Mesenchymal stem cell (in vitro differentiated cells and primary cell): Measurements from ENCODE around the gene HTT.

Experiments
- DNase-seq: peaks from one replicate; pipeline ENCODE4 v3.0.0-alpha.2; 2013
- H2AFZ ChIP-seq: one replicate; pipeline ENCODE4 v1.6.1; 2013; ENCODE audit warnings: low read depth, mild to moderate bottlenecking, control low read depth, inconsistent platforms, low read length, moderate library complexity
- H2AK5ac ChIP-seq: 2 replicates; pipeline ENCODE4 v1.6.1; 2013; ENCODE audit warnings: low read length, moderate library complexity, mild to moderate bottlenecking, inconsistent platforms; ENCODE audit not compliant: severe bottlenecking
- H2BK120ac ChIP-seq: one replicate; pipeline ENCODE4 v1.6.1; 2013; ENCODE audit warnings: low read depth, mild to moderate bottlenecking, inconsistent platforms, low read length, moderate library complexity
- H2BK12ac ChIP-seq, 2 experiments: one replicate each; pipeline ENCODE4 v1.6.1; 2013; ENCODE audit warnings: inconsistent platforms in 2 of 2, low read length in 2 of 2, mild to moderate bottlenecking in 2 of 2, moderate library complexity in 2 of 2, control low read depth in 1 of 2
- H2BK15ac ChIP-seq: one replicate; pipeline ENCODE4 v1.6.1; 2013; ENCODE audit warnings: mild to moderate bottlenecking, low read depth, inconsistent platforms; ENCODE audit not compliant: poor library complexity, severe bottlenecking
- H2BK5ac ChIP-seq: 2 replicates; pipeline ENCODE4 v1.6.1; 2013; ENCODE audit warnings: low read depth, mild to moderate bottlenecking, low read length, control low read depth, inconsistent platforms; ENCODE audit not compliant: poor library complexity, severe bottlenecking
- H3K14ac ChIP-seq, 2 experiments: one replicate each; pipeline ENCODE4 v1.6.1; 2013; ENCODE audit warnings: inconsistent platforms in 2 of 2, low read length in 2 of 2, control low read depth in 1 of 2, mild to moderate bottlenecking in 1 of 2, moderate library complexity in 1 of 2
- H3K18ac ChIP-seq, 2 experiments: one replicate each; pipeline ENCODE4 v1.6.1; 2013; ENCODE audit warnings: inconsistent platforms in 2 of 2, low read length in 2 of 2, control low read depth in 1 of 2, low read depth in 1 of 2, mild to moderate bottlenecking in 1 of 2
- H3K23ac ChIP-seq, 2 experiments: one replicate each; pipeline ENCODE4 v1.6.1; 2013; ENCODE audit warnings: inconsistent platforms in 2 of 2, low read length in 2 of 2, mild to moderate bottlenecking in 2 of 2, moderate library complexity in 2 of 2, control low read depth in 1 of 2
- H3K27ac ChIP-seq: 2 replicates; pipeline ENCODE4 v1.5.1; 2013; ENCODE audit warnings: mild to moderate bottlenecking, moderate library complexity, low read length, control low read depth, inconsistent platforms; ENCODE audit not compliant: poor library complexity, severe bottlenecking
- H3K27me3 ChIP-seq, 2 experiments: 2 replicates each; pipeline versions ENCODE4 v1.6.1 to v1.7.0; 2013; ENCODE audit warnings: low read length in 2 of 2, mild to moderate bottlenecking in 2 of 2, moderate library complexity in 2 of 2, control low read depth in 1 of 2, inconsistent platforms in 1 of 2; ENCODE audit not compliant: control insufficient read depth in 1 of 2, insufficient read depth in 1 of 2
- H3K36me3 ChIP-seq, 2 experiments: 2 replicates each; pipeline versions ENCODE4 v1.6.1 to v1.7.0; 2013; ENCODE audit warnings: low read length in 2 of 2, control low read depth in 1 of 2, inconsistent platforms in 1 of 2, low read depth in 1 of 2, mild to moderate bottlenecking in 1 of 2; ENCODE audit not compliant: insufficient read depth in 2 of 2, control insufficient read depth in 1 of 2
- H3K4ac ChIP-seq, 2 experiments: one replicate each; pipeline ENCODE4 v1.6.1; 2013; ENCODE audit warnings: inconsistent platforms in 2 of 2, low read length in 2 of 2, mild to moderate bottlenecking in 2 of 2, moderate library complexity in 2 of 2, control low read depth in 1 of 2, low read depth in 1 of 2
- H3K4me1 ChIP-seq: 2 replicates; pipeline ENCODE4 v1.6.1; 2013; ENCODE audit warnings: low read depth, low read length, control low read depth; ENCODE audit not compliant: control insufficient read depth, insufficient read depth
- H3K4me2 ChIP-seq: 2 replicates; pipeline ENCODE4 v1.6.1; 2013; ENCODE audit warnings: low read length, mild to moderate bottlenecking, inconsistent platforms; ENCODE audit not compliant: poor library complexity, severe bottlenecking
- H3K4me3 ChIP-seq, 2 experiments: 2 replicates each; pipeline versions ENCODE4 v1.5.1 to v1.7.0; 2013; ENCODE audit warnings: low read length in 2 of 2, mild to moderate bottlenecking in 2 of 2, control low read depth in 1 of 2, low read depth in 1 of 2; ENCODE audit not compliant: insufficient read depth in 1 of 2
- H3K79me1 ChIP-seq: replicated peaks from 2 replicates; pipeline ENCODE4 v1.6.1; 2013; ENCODE audit warnings: mild to moderate bottlenecking, control low read depth, low read length, inconsistent platforms; ENCODE audit not compliant: poor library complexity, severe bottlenecking
- H3K9ac ChIP-seq: 2 replicates; pipeline ENCODE4 v1.7.0; 2013; ENCODE audit warnings: mild to moderate bottlenecking, low read length, moderate library complexity
- H3K9me3 ChIP-seq: 2 replicates; pipeline ENCODE4 v1.7.0; 2013; ENCODE audit warnings: mild to moderate bottlenecking, low read length; ENCODE audit not compliant: control insufficient read depth
- H4K8ac ChIP-seq: one replicate; pipeline ENCODE4 v1.6.1; 2013; ENCODE audit warnings: inconsistent platforms, mild to moderate bottlenecking, low read length, moderate library complexity
- H4K91ac ChIP-seq: one replicate; pipeline ENCODE4 v1.6.1; 2013; ENCODE audit warnings: mild to moderate bottlenecking, low read length, inconsistent platforms
- WGBS: methylation state at CpG from one replicate; pipeline ENCODE4 v1.1.7; 2013; ENCODE audit warnings: mixed read lengths; 5-methylcytosine and 5-hydroxymethylcytosine counted together

The HTT gene

GRCh38 chr4:3226944-3227343 is 152.5 kb downstream of the HTT start:
- Histone ChIP-seq H3K36me3 (peaks cover 85 to 92% of the 10 kb centered on the region in 2 experiments), H3K18ac (no peak overlapping the region), H4K91ac (no peak overlapping the region), H2AFZ (no peak overlapping the region), H3K14ac (no peak overlapping the region), H3K4me3 (no peak overlapping the region), H2AK5ac (no peak overlapping the region), H3K4me1 (peaks cover 2% of the 10 kb centered on the region), H3K79me1 (peaks cover 2% of the 10 kb centered on the region), H2BK120ac (no peak overlapping the region), H3K23ac (no peak overlapping the region), H2BK12ac (no peak overlapping the region), H3K9ac (no peak overlapping the region), H3K4me2 (no peak overlapping the region), H2BK5ac (no peak overlapping the region), H3K27ac (no peak overlapping the region), H4K8ac (no peak overlapping the region), H3K27me3 (no peaks in the 10 kb centered on the region), H3K4ac (no peak overlapping the region), H2BK15ac (no peak overlapping the region), H3K9me3 (no peaks in the 10 kb centered on the region)
- WGBS = 93% methylated on average over 6 of the region's 6 CpGs
- no peak for DNase-seq

DNA sequence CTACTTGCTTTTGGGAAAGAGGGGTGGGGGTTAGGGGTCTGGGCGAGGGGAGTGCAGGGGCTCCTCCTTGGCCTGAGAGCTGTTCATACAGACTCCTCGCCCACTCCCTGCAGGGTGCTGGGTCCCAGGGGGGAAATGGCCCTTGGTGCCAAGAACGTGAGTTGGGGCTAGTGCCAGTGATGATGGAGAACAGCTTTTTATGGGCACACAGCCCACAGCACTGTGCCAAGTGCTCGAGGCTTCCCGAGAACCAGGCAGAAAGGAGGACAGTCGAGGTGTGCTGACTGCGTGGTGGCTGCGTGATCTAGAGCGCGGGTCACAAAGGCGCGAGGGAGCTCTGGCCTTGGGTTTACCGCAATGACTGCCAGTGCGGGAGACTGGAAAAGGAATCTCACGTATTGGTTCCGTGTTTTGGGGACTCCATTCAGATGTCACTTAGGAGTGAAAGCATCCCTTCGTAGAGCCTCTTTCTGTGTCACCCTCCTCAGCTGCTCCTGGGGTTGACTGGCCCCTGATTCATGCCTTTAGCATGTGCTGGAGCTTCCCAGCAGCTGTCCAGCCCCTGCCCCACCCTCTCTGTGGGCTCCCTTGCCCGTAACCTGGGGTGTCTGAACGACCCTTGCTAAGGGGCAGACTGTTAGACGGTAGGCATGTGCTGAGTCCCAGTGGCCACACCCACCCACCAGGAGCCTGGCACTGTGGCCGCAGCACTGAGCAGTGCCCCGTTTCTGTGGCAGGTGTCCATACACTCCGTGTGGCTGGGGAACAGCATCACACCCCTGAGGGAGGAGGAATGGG is 153.6 kb downstream of the HTT start:
- Histone ChIP-seq H3K14ac (no peak overlapping the region), H3K9me3 (no peaks in the 10 kb centered on the region), H3K4ac (no peak overlapping the region), H3K79me1 (peaks cover 2% of the 10 kb centered on the region), H3K27ac (no peak overlapping the region), H2BK120ac (no peak overlapping the region), H2BK15ac (no peak overlapping the region), H3K36me3 (peaks cover 88 to 92% of the 10 kb centered on the region in 2 experiments), H2BK5ac (no peak overlapping the region), H3K4me2 (no peak overlapping the region), H3K9ac (no peak overlapping the region), H3K4me3 (no peak overlapping the region), H2BK12ac (no peak overlapping the region), H2AK5ac (no peak overlapping the region), H4K91ac (no peak overlapping the region), H4K8ac (no peak overlapping the region), H2AFZ (no peak overlapping the region), H3K18ac (no peak overlapping the region), H3K4me1 (peaks cover 2% of the 10 kb centered on the region), H3K23ac (no peak overlapping the region), H3K27me3 (no peaks in the 10 kb centered on the region)
- DNase-seq = no peak
- WGBS = 90% methylated on average over 23 of the region's 23 CpGs

DNA sequence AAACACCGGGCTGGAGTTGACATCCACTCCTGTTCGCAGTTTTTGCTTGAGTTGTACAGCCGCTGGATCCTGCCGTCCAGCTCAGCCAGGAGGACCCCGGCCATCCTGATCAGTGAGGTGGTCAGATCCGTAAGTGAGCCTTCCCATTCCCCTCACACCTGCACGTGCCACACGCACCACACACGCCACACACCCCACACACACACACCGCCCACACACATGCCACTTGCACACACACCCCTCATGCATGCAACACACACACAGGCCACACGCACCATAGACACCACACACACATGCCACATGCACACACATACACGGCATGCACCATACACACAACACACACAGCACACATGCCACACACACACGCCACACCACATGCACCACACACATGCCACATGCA is 154.4 kb downstream of the HTT start:
- H4K8ac ChIP-seq = no peak overlapping the region

GRCh38 chr4:3229328-3229727 is 154.8 kb downstream of the HTT start:
- Histone ChIP-seq H2BK5ac (no peak overlapping the region), H4K8ac (no peak overlapping the region), H3K18ac (no peak overlapping the region), H2BK120ac (no peak overlapping the region), H3K9me3 (no peaks in the 10 kb centered on the region), H2BK12ac (no peak overlapping the region), H2AFZ (no peak overlapping the region), H3K79me1 (peaks cover 2% of the 10 kb centered on the region), H3K4me1 (peaks cover 2% of the 10 kb centered on the region), H2BK15ac (no peak overlapping the region), H3K4ac (no peak overlapping the region), H3K36me3 (peaks cover 90% of the 10 kb centered on the region in 2 experiments), H3K27ac (no peak overlapping the region), H3K27me3 (no peaks in the 10 kb centered on the region), H3K4me3 (no peak overlapping the region), H2AK5ac (no peak overlapping the region), H3K4me2 (no peak overlapping the region), H3K9ac (no peak overlapping the region), H3K23ac (no peak overlapping the region), H3K14ac (no peak overlapping the region), H4K91ac (no peak overlapping the region)
- DNase-seq = no peak
- WGBS = 97% methylated on average over 9 of the region's 9 CpGs

More for the DNA sequence above, 154.4 kb downstream of the HTT start:
- Histone ChIP-seq H2AK5ac (no peak overlapping the region), H3K4me3 (no peak overlapping the region), H3K23ac (no peak overlapping the region), H3K14ac (no peak overlapping the region), H3K27me3 (no peaks in the 10 kb centered on the region), H3K4ac (no peak overlapping the region), H3K18ac (no peak overlapping the region), H3K4me1 (peaks cover 2% of the 10 kb centered on the region), H2BK120ac (no peak overlapping the region), H3K27ac (no peak overlapping the region), H3K9me3 (no peaks in the 10 kb centered on the region), H3K4me2 (no peak overlapping the region), H2BK12ac (no peak overlapping the region), H2BK15ac (no peak overlapping the region), H4K91ac (peak overlapping the region; percentile 15), H2BK5ac (no peak overlapping the region), H3K36me3 (peaks cover 90 to 91% of the 10 kb centered on the region in 2 experiments), H3K9ac (no peak overlapping the region), H3K79me1 (peaks cover 2% of the 10 kb centered on the region), H2AFZ (no peak overlapping the region)
- DNase-seq = no peak
- over 99% methylated on average over 13 of the region's 13 CpGs for WGBS
